SJCRH30 (cell line): ENCODE data around the gene NRK. TPM values are rescaled to one million over a fixed set of nuclear protein-coding genes. Genes with fewer than 3 reads are reported as not detected.
"Not testable (repeated sequence)": the region's sequence is repeated elsewhere in the genome, so short reads cannot be mapped to it uniquely, and the experiment has no call there.

Experiments used
- DNase-seq, 2 experiments: peaks; one replicate each; pipeline ENCODE4 v3.0.0-alpha.2; 2015 to 2020
- H3K27ac ChIP-seq: fragments of 250-450 bp; sonication (Bioruptor Pico); 2 replicates; pipeline ENCODE4 v1.5.1; 2020; ENCODE audit warnings: mild to moderate bottlenecking, moderate library complexity
- H3K27me3 ChIP-seq: fragments of 250-450 bp; sonication (Bioruptor Pico); 2 replicates; pipeline ENCODE4 v1.5.1; 2020; ENCODE audit warnings: mild to moderate bottlenecking, moderate library complexity
- H3K36me3 ChIP-seq: fragments of 250-450 bp; sonication (Bioruptor Pico); 2 replicates; pipeline ENCODE4 v1.5.1; 2020; ENCODE audit warnings: mild to moderate bottlenecking, moderate library complexity
- H3K4me1 ChIP-seq: fragments of 250-450 bp; sonication (Bioruptor Pico); 2 replicates; pipeline ENCODE4 v1.5.1; 2020; ENCODE audit warnings: mild to moderate bottlenecking, moderate library complexity
- H3K4me3 ChIP-seq: fragments of 250-450 bp; sonication (Bioruptor Pico); 2 replicates; pipeline ENCODE4 v1.5.1; 2020; ENCODE audit warnings: mild to moderate bottlenecking, moderate library complexity
- H3K9me3 ChIP-seq: fragments of 250-450 bp; sonication (Bioruptor Pico); replicated peaks from 2 replicates; pipeline ENCODE4 v1.5.1; 2020; ENCODE audit warnings: mild to moderate bottlenecking, moderate library complexity
- total RNA-seq: library from RNA; depleted of rRNA; stranded (reverse); fragments of >200 nt; shearing (Covaris generic); gene quantifications from 2 replicates; pipeline ENCODE4 v1.2.3, GENCODE V29; 2014

Gene NRK
- total RNA-seq, 1 experiment from 2014 or later, result 27.7 TPM

GRCh38 chrX:105845631-105846030 is 23.3 kb downstream of the NRK start:
- Histone ChIP-seq H3K27me3 (no peaks in the 10 kb centered on the region), H3K27ac (no peak overlapping the region), H3K36me3 (no peaks in the 10 kb centered on the region), H3K4me3 (no peak overlapping the region), H3K4me1 (no peaks in the 10 kb centered on the region), H3K9me3 (no peaks in the 10 kb centered on the region)
- DNase-seq, result no peak

- DNase-seq, H3K4me3 ChIP-seq, H3K27me3 ChIP-seq, H3K27ac ChIP-seq, H3K36me3 ChIP-seq, H3K9me3 ChIP-seq, H3K4me1 ChIP-seq: not testable (repeated sequence)
These were observed 27.8 kb downstream of the NRK start for GRCh38 chrX:105850100-105850499.

- Histone ChIP-seq H3K27ac (no peak overlapping the region), H3K9me3 (no peaks in the 10 kb centered on the region), H3K4me1 (no peaks in the 10 kb centered on the region), H3K27me3 (no peaks in the 10 kb centered on the region), H3K36me3 (no peaks in the 10 kb centered on the region), H3K4me3 (no peak overlapping the region)
- DNase-seq, result no peak
These were observed 43.4 kb downstream of the NRK start for GRCh38 chrX:105865709-105866108.

GRCh38 chrX:105869701-105870100 is 47.4 kb downstream of the NRK start:
- H3K36me3 ChIP-seq, result no peaks in the 10 kb centered on the region
- H3K27ac ChIP-seq, result no peak overlapping the region
- H3K4me3 ChIP-seq, result no peak overlapping the region
- H3K27me3 ChIP-seq, result no peaks in the 10 kb centered on the region
- DNase-seq, result no peak
- no peaks in the 10 kb centered on the region for H3K4me1 ChIP-seq
- H3K9me3 ChIP-seq, result no peaks in the 10 kb centered on the region

- H3K27ac ChIP-seq, result peak overlapping the region; percentile 22; the same call in 1 of the 2 replicates
- H3K9me3 ChIP-seq, result no peaks in the 10 kb centered on the region
- H3K4me3 ChIP-seq, result no peak overlapping the region
- no peaks in the 10 kb centered on the region for H3K36me3 ChIP-seq
- H3K27me3 ChIP-seq, result no peaks in the 10 kb centered on the region
- no peaks in the 10 kb centered on the region for H3K4me1 ChIP-seq
- DNase-seq, result peak in 1 of 2 experiments; percentile 29
These were observed 48.1 kb downstream of the NRK start for GRCh38 chrX:105870445-105870844.

GRCh38 chrX:105872941-105873340 is 50.6 kb downstream of the NRK start:
- Histone ChIP-seq H3K36me3 (no peaks in the 10 kb centered on the region), H3K27me3 (no peaks in the 10 kb centered on the region), H3K4me3 (no peak overlapping the region), H3K9me3 (no peaks in the 10 kb centered on the region), H3K27ac (peak overlapping the region; percentile 84), H3K4me1 (no peaks in the 10 kb centered on the region)
- peak; percentile 24 to 68 for DNase-seq

- H3K4me3 ChIP-seq, result no peak overlapping the region
- DNase-seq, result no peak
- no peak overlapping the region for H3K27ac ChIP-seq
- H3K36me3 ChIP-seq, result no peaks in the 10 kb centered on the region
- H3K4me1 ChIP-seq, result no peaks in the 10 kb centered on the region
- no peaks in the 10 kb centered on the region for H3K9me3 ChIP-seq
- H3K27me3 ChIP-seq, result no peaks in the 10 kb centered on the region
These were observed 52.5 kb downstream of the NRK start for GRCh38 chrX:105874790-105875189.

GRCh38 chrX:105876658-105877057 is 54.3 kb downstream of the NRK start:
- H3K27ac ChIP-seq, result no peak overlapping the region
- H3K4me3 ChIP-seq, result no peak overlapping the region
- no peaks in the 10 kb centered on the region for H3K36me3 ChIP-seq
- no peak for DNase-seq
- H3K27me3 ChIP-seq, result no peaks in the 10 kb centered on the region
- no peaks in the 10 kb centered on the region for H3K9me3 ChIP-seq
- no peaks in the 10 kb centered on the region for H3K4me1 ChIP-seq

- Histone ChIP-seq H3K9me3 (no peaks in the 10 kb centered on the region), H3K4me3 (no peak overlapping the region), H3K27me3 (no peaks in the 10 kb centered on the region), H3K4me1 (no peaks in the 10 kb centered on the region), H3K36me3 (no peaks in the 10 kb centered on the region), H3K27ac (no peak overlapping the region)
- no peak for DNase-seq
These were observed 58.2 kb downstream of the NRK start for GRCh38 chrX:105880491-105880890.

GRCh38 chrX:105882581-105883275 is 60.4 kb downstream of the NRK start:
- Histone ChIP-seq H3K27ac (no peak overlapping the region), H3K36me3 (no peaks in the 10 kb centered on the region), H3K27me3 (no peaks in the 10 kb centered on the region), H3K4me1 (no peaks in the 10 kb centered on the region), H3K4me3 (no peak overlapping the region), H3K9me3 (no peaks in the 10 kb centered on the region)
- DNase-seq, result peak in 1 of 2 experiments; percentile 51

- no peak for DNase-seq
- Histone ChIP-seq H3K36me3 (no peaks in the 10 kb centered on the region), H3K9me3 (no peaks in the 10 kb centered on the region), H3K4me3 (no peak overlapping the region), H3K27ac (no peak overlapping the region), H3K27me3 (no peaks in the 10 kb centered on the region), H3K4me1 (no peaks in the 10 kb centered on the region)
These were observed 72.4 kb downstream of the NRK start for GRCh38 chrX:105894721-105895120.

GRCh38 chrX:105909576-105909975 is 87.2 kb downstream of the NRK start:
- H3K36me3 ChIP-seq, result no peaks in the 10 kb centered on the region
- no peaks in the 10 kb centered on the region for H3K27me3 ChIP-seq
- H3K27ac ChIP-seq, result no peak overlapping the region
- no peaks in the 10 kb centered on the region for H3K9me3 ChIP-seq
- no peak overlapping the region for H3K4me3 ChIP-seq
- DNase-seq, result no peak
- H3K4me1 ChIP-seq, result no peaks in the 10 kb centered on the region

GRCh38 chrX:105910563-105911105 is 88.3 kb downstream of the NRK start:
- no peaks in the 10 kb centered on the region for H3K36me3 ChIP-seq
- no peak overlapping the region for H3K27ac ChIP-seq
- no peaks in the 10 kb centered on the region for H3K9me3 ChIP-seq
- no peak for DNase-seq
- H3K4me3 ChIP-seq, result no peak overlapping the region
- no peaks in the 10 kb centered on the region for H3K4me1 ChIP-seq
- H3K27me3 ChIP-seq, result no peaks in the 10 kb centered on the region

- Histone ChIP-seq H3K27me3 (no peaks in the 10 kb centered on the region), H3K9me3 (no peaks in the 10 kb centered on the region), H3K36me3 (no peaks in the 10 kb centered on the region), H3K4me3 (no peak overlapping the region), H3K4me1 (no peaks in the 10 kb centered on the region), H3K27ac (no peak overlapping the region)
- no peak for DNase-seq
These were observed 122.9 kb downstream of the NRK start for GRCh38 chrX:105945266-105945665.

- DNase-seq, result no peak
- no peaks in the 10 kb centered on the region for H3K4me1 ChIP-seq
- no peaks in the 10 kb centered on the region for H3K36me3 ChIP-seq
- H3K4me3 ChIP-seq, result no peak overlapping the region
- no peaks in the 10 kb centered on the region for H3K27me3 ChIP-seq
- H3K9me3 ChIP-seq, result no peaks in the 10 kb centered on the region
- H3K27ac ChIP-seq, result no peak overlapping the region
These were observed 147.1 kb downstream of the NRK start for GRCh38 chrX:105969487-105969886.
